Measurements from ENCODE around the gene TPPP2.

DNA sequence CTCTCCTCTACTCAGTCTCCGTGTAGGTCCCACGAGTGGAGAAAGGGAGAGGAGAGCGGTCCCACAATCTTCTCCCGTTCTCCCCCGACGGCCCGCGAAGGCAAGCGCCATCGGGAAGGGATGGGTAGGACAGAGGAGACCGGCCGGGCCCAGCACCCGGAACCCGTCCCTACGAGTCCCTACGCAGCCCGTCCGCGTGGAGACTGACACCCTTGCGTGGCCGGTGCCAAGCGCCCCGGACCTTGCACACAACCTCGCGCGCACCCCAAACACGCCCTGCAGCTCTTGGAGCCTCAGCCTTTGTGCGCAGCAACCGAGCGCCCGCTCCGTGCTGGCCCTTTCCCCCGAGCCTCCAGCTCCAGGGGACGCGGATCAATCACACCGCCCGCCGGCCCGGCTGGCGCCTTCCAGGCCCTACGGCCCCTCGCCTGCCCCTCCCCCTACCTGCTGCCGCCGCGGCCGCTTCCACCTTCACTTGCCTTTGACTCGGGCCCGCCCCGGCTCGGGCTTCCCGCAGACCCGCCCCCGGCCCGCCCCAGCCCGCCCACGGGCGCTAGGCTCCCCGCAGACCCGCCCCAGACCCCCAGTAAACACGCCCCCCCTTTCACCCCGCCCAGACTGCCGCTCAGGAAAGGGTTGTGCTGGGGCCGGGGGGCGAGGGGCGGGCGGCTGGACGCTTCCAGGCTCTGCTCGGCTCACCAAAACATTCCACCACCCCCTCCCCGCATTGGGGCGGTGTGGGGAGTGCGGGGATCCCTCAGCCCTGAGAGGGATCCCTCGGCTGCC is 5.2 kb upstream of the TPPP2 start, which contains the start of gene NDRG2:
- TF ChIP-seq EZH2 (IDR thresholded peaks at IDR 0.05; ENCODE audit: borderline replicate concordance, low read length) = no peak
- TF ChIP-seq, protein P1, sequence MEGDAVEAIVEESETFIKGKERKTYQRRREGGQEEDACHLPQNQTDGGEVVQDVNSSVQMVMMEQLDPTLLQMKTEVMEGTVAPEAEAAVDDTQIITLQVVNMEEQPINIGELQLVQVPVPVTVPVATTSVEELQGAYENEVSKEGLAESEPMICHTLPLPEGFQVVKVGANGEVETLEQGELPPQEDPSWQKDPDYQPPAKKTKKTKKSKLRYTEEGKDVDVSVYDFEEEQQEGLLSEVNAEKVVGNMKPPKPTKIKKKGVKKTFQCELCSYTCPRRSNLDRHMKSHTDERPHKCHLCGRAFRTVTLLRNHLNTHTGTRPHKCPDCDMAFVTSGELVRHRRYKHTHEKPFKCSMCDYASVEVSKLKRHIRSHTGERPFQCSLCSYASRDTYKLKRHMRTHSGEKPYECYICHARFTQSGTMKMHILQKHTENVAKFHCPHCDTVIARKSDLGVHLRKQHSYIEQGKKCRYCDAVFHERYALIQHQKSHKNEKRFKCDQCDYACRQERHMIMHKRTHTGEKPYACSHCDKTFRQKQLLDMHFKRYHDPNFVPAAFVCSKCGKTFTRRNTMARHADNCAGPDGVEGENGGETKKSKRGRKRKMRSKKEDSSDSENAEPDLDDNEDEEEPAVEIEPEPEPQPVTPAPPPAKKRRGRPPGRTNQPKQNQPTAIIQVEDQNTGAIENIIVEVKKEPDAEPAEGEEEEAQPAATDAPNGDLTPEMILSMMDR (IDR thresholded peaks at IDR 0.05; ENCODE audit: low read length) = no peak

All from OCI-LY1 (cell line).